AG04450 (cell line): ENCODE data around the gene TLR3. TPM values are rescaled to one million over a fixed set of nuclear protein-coding genes. Genes with fewer than 3 reads are reported as not detected.

Experiments used
- CTCF ChIA-PET: fragments of 300-600, 350-600 bp; formaldehyde crosslinking; extraction: SDS; loops from one replicate; lab custom pipeline; 2022; ENCODE audit warnings: antibody characterized with exemption, inconsistent platforms; lab: Charles Lee
- POLR2A ChIA-PET: fragments of 350-600 bp; formaldehyde crosslinking; extraction: SDS; loops from one replicate; lab custom pipeline; 2021; ENCODE audit warnings: antibody characterized with exemption, inconsistent platforms; lab: Yijun Ruan, JAX
- DNase-seq: peaks from one replicate; pipeline ENCODE4 v3.0.0-alpha.2; 2011; ENCODE audit warnings: low read depth, low spot score
- H3K27ac ChIP-seq: one replicate; pipeline ENCODE4 v1.5.1; 2012; ENCODE audit warnings: low read depth, low read length, control low read depth
- H3K27me3 ChIP-seq: one replicate; pipeline ENCODE4 v1.6.0; 2012; ENCODE audit warnings: low read length; ENCODE audit not compliant: control insufficient read depth, insufficient read depth
- H3K4me3 ChIP-seq: 2 replicates; pipeline ENCODE4 v1.5.1; 2011; ENCODE audit warnings: mild to moderate bottlenecking, low read depth, low read length, control low read depth
- H3K9me3 ChIP-seq: 2 replicates; pipeline ENCODE4 v1.5.1; 2012; ENCODE audit warnings: low read length; ENCODE audit not compliant: control insufficient read depth, insufficient read depth
- polyA plus RNA-seq: library from polyadenylated mRNA; depleted of rRNA; stranded (reverse); fragments of >200 nt; gene quantifications from 2 replicates; pipeline ENCODE4 v1.2.3, GENCODE V29; 2011
- TF ChIP-seq, protein P1 (sequence below): IDR thresholded peaks from 2 replicates; pipeline ENCODE4 v1.5.1; 2011; ENCODE audit warnings: low read depth, low read length, control low read depth, inconsistent platforms

The TLR3 gene
- polyA plus RNA-seq, 1 experiment, result 1.1 TPM

DNA sequence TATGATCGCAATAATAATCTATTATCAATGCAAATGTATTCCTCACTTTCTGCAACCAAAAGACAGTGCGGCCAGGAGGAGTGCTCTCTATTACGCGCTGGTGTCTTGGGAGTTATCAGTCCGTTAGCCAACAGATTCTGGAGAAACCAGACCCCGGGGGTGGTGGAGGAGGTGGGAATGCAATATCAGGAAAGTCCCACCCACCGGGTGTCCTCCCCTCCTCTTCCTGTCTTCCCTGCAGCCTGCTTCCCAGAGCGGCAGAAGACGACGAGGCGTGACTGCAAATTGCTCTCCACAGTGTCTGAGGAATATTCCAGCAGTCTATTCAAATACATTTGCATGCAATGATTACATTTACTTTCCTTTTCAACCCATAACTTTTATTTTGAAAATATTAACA, 17.9 kb upstream of the TLR3 start:
- no peak for DNase-seq
- POLR2A ChIA-PET, result no interaction called here
- TF ChIP-seq, protein P1, sequence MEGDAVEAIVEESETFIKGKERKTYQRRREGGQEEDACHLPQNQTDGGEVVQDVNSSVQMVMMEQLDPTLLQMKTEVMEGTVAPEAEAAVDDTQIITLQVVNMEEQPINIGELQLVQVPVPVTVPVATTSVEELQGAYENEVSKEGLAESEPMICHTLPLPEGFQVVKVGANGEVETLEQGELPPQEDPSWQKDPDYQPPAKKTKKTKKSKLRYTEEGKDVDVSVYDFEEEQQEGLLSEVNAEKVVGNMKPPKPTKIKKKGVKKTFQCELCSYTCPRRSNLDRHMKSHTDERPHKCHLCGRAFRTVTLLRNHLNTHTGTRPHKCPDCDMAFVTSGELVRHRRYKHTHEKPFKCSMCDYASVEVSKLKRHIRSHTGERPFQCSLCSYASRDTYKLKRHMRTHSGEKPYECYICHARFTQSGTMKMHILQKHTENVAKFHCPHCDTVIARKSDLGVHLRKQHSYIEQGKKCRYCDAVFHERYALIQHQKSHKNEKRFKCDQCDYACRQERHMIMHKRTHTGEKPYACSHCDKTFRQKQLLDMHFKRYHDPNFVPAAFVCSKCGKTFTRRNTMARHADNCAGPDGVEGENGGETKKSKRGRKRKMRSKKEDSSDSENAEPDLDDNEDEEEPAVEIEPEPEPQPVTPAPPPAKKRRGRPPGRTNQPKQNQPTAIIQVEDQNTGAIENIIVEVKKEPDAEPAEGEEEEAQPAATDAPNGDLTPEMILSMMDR, result no peak
- H3K9me3 ChIP-seq, result no peaks in the 10 kb centered on the region
- CTCF ChIA-PET, result interaction anchor here (1.3 to 1.5 kb wide), 2 partner anchors 13 to 411 kb away, joined by 3 to 7 read pairs; no protein-coding TSS in a partner anchor
- no peaks in the 10 kb centered on the region for H3K27me3 ChIP-seq
- H3K4me3 ChIP-seq, result no peak overlapping the region
- no peak overlapping the region for H3K27ac ChIP-seq

- POLR2A ChIA-PET, result interaction anchor here (0.6 kb wide), 1 partner anchor 185 kb away, joined by 3 read pairs; no protein-coding TSS in a partner anchor
- TF ChIP-seq, protein P1, result no peak
Measured at GRCh38 chr4:186058253-186058979, 10.5 kb upstream of the TLR3 start.

DNA sequence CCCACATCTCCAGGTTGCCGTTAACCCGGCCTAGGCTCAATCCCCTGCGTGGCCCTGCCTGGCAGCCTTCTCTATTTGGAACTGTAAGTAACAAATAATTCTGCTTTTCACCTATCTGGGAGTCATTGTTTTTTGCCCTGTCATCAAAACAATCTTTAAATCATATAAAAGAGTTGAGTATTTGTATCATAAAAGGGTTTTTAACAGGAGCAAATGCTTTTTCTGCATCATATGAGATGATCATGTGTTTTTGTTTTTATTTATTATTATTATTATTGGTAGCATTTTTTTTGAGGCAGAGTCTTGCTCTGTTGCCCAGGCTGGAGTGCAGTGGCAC, 10.0 kb upstream of the TLR3 start:
- TF ChIP-seq, protein P1, result no peak
- CTCF ChIA-PET, result no interaction called here
- Histone ChIP-seq H3K27me3 (no peaks in the 10 kb centered on the region), H3K4me3 (no peak overlapping the region), H3K27ac (no peak overlapping the region), H3K9me3 (no peaks in the 10 kb centered on the region)
- DNase-seq, result no peak
- POLR2A ChIA-PET, result no interaction called here

More at GRCh38 chr4:186058253-186058979, 10.5 kb upstream of the TLR3 start:
- Histone ChIP-seq H3K27ac (no peak overlapping the region), H3K27me3 (no peaks in the 10 kb centered on the region), H3K9me3 (no peaks in the 10 kb centered on the region), H3K4me3 (no peak overlapping the region)
- CTCF ChIA-PET, result no interaction called here
- DNase-seq, result no peak

- Histone ChIP-seq H3K27me3 (no peaks in the 10 kb centered on the region), H3K9me3 (no peaks in the 10 kb centered on the region), H3K4me3 (no peak overlapping the region), H3K27ac (no peak overlapping the region)
- ChIA-PET CTCF (interaction anchor here (1.3 kb wide), 1 partner anchor 23 kb away, joined by 5 read pairs; no protein-coding TSS in a partner anchor), POLR2A (no interaction called here)
- TF ChIP-seq, protein P1, result no peak
- DNase-seq, result no peak
Measured at GRCh38 chr4:186061921-186062320, 7.0 kb upstream of the TLR3 start.

- Histone ChIP-seq H3K27ac (no peak overlapping the region), H3K27me3 (no peaks in the 10 kb centered on the region), H3K9me3 (no peaks in the 10 kb centered on the region), H3K4me3 (peak overlapping the region; percentile 54; the same call in 1 of the 2 replicates)
- no peak for DNase-seq
- ChIA-PET CTCF (interaction anchor here (0.7 to 1.9 kb wide), 4 partner anchors 28 to 427 kb away, joined by 3 to 7 read pairs (median 5); no protein-coding TSS in a partner anchor), POLR2A (no interaction called here)
- TF ChIP-seq, protein P1, result peak; percentile 23; the same call in 1 of the 2 replicates
Measured at GRCh38 chr4:186067757-186068385, 1.1 kb upstream of the TLR3 start.
